Neural progenitor cell (in vitro differentiated cells): Measurements from ENCODE around the gene DNASE1L2. TPM values are rescaled to one million over a fixed set of nuclear protein-coding genes. Genes with fewer than 3 reads are reported as not detected.

Experiments
- DNase-seq: peaks from one replicate; pipeline ENCODE4 v3.0.0-alpha.2; 2016; ENCODE audit warnings: low spot score
- H2AFZ ChIP-seq: fragments of 200-600 bp; sonication (generic); replicated peaks from 2 replicates; pipeline ENCODE4 v1.6.1; 2016; ENCODE audit warnings: antibody characterized with exemption
- H3F3A ChIP-seq: fragments of 200-600 bp; sonication (generic); 2 replicates; pipeline ENCODE4 v1.6.1; 2016; ENCODE audit warnings: antibody characterized with exemption, low read depth
- H3K27ac ChIP-seq: fragments of 200-600 bp; sonication (generic); 2 replicates; pipeline ENCODE4 v1.5.1; 2016; ENCODE audit warnings: mild to moderate bottlenecking
- H3K27me3 ChIP-seq: fragments of 200-600 bp; sonication (generic); 2 replicates; pipeline ENCODE4 v1.6.1; 2016; ENCODE audit warnings: mild to moderate bottlenecking, moderate library complexity
- H3K36me3 ChIP-seq: fragments of 200-600 bp; sonication (generic); 2 replicates; pipeline ENCODE4 v1.5.1; 2016
- H3K4me1 ChIP-seq: fragments of 200-600 bp; sonication (generic); 2 replicates; pipeline ENCODE4 v1.6.1; 2016; ENCODE audit warnings: mixed run types
- H3K4me2 ChIP-seq: fragments of 200-600 bp; sonication (generic); 2 replicates; pipeline ENCODE4 v1.6.1; 2016
- H3K4me3 ChIP-seq: fragments of 200-600 bp; sonication (generic); 2 replicates; pipeline ENCODE4 v1.5.1; 2016
- H3K79me2 ChIP-seq: fragments of 200-600 bp; sonication (generic); 2 replicates; pipeline ENCODE4 v1.6.1; 2016; ENCODE audit warnings: low read depth
- H3K9ac ChIP-seq: fragments of 200-600 bp; sonication (generic); 2 replicates; pipeline ENCODE4 v1.6.1; 2016
- H3K9me3 ChIP-seq: fragments of 200-600 bp; sonication (generic); 2 replicates; pipeline ENCODE4 v1.5.1; 2016; ENCODE audit warnings: low read depth
- H4K20me1 ChIP-seq: fragments of 200-600 bp; sonication (generic); 2 replicates; pipeline ENCODE4 v1.6.1; 2016; ENCODE audit warnings: low read depth
- H3K27ac Mint-ChIP-seq: 3 replicates; pipeline ENCODE4 v1.8.0; 2021; ENCODE audit warnings: mixed read lengths
- H3K27me3 Mint-ChIP-seq: 2 replicates; pipeline ENCODE4 v1.8.0; 2022; ENCODE audit warnings: low read depth, mild to moderate bottlenecking, inconsistent platforms, moderate library complexity, mixed read lengths; ENCODE audit not compliant: insufficient read depth
- H3K36me3 Mint-ChIP-seq: 3 replicates; pipeline ENCODE4 v1.8.0; 2021; ENCODE audit warnings: mixed read lengths
- H3K4me1 Mint-ChIP-seq: 3 replicates; pipeline ENCODE4 v1.8.0; 2021; ENCODE audit warnings: mixed read lengths
- H3K4me3 Mint-ChIP-seq: 3 replicates; pipeline ENCODE4 v1.8.0; 2021; ENCODE audit warnings: mild to moderate bottlenecking, moderate library complexity, mixed read lengths
- H3K9me3 Mint-ChIP-seq: 3 replicates; pipeline ENCODE4 v1.8.0; 2020; ENCODE audit warnings: mixed read lengths
- CTCF ChIP-seq: fragments of 200-600 bp; sonication (generic); IDR thresholded peaks from 2 replicates; pipeline ENCODE4 v1.5.1; 2017; ENCODE audit warnings: antibody characterized with exemption, mild to moderate bottlenecking
- EZH2 ChIP-seq: fragments of 200-600 bp; sonication (generic); IDR thresholded peaks from 2 replicates; pipeline ENCODE4 v1.6.1; 2017; ENCODE audit warnings: antibody characterized with exemption, mild to moderate bottlenecking, moderate library complexity
- EZH2phosphoT487 ChIP-seq: fragments of 200-600 bp; sonication (generic); IDR thresholded peaks from 2 replicates; pipeline ENCODE4 v1.6.1; 2017; ENCODE audit warnings: antibody characterized with exemption
- total RNA-seq: library from RNA; depleted of rRNA; stranded (reverse); fragments of >200 nt; gene quantifications from 2 replicates; pipeline ENCODE4 v1.2.3, GENCODE V29; 2015; ENCODE audit warnings: low replicate concordance

The DNASE1L2 gene
- total RNA-seq, 1 donor from 2014 or later: 0.21 TPM

DNA sequence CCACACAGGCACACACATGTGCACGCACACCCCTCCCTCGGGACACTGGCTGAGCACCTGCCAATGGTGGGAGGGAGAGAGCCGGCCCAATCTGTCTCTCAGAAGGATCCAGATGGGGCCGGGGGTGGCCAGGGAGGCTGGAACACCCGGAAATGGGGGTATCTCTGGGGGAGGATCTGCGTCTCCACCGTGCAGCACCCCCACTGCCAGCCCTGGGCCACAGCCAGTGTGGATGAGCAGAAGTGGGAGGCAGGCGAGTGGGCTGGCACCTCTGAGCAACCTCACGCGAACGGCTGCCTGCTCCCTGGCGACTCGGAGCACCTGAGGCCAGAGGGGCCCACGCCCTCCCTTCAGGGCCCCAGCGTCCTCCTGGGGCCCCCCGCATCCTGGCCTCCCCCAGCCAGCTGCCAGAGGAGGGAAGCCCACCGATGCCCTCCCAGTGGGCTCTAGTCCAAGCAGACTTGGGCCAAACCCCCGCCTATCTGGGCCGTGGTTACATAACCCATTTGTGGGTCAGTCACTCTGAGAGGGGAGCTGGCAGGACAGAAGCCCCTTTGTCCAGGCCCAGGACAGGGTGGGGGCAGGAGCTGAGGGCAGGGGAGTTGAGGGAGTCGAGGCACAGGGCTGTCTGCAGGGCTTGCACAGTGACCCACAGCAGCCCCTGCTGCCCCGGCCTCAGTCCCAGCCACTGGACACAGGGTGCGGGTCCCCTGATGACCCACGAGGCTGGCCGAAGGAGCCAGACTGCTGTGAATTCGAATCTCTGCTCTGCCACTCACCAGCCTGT is 45.4 kb upstream of the DNASE1L2 start:
- H4K20me1 ChIP-seq: peaks cover 16% of the 10 kb centered on the region
- no peak overlapping the region for H3K4me3 Mint-ChIP-seq
- H3K27me3 ChIP-seq: peaks cover 15% of the 10 kb centered on the region
- no peak overlapping the region for H3K27ac Mint-ChIP-seq
- H3K9me3 ChIP-seq: no peaks in the 10 kb centered on the region
- H3K79me2 ChIP-seq: no peaks in the 10 kb centered on the region
- H3K9ac ChIP-seq: no peak overlapping the region
- no peak overlapping the region for H3K27ac ChIP-seq
- no peak overlapping the region for H2AFZ ChIP-seq
- peaks cover 3% of the 10 kb centered on the region for H3K27me3 Mint-ChIP-seq
- H3F3A ChIP-seq: peaks cover 3% of the 10 kb centered on the region
- H3K4me2 ChIP-seq: no peak overlapping the region
- H3K4me3 ChIP-seq: no peak overlapping the region
- no peak for DNase-seq
- no peaks in the 10 kb centered on the region for H3K36me3 Mint-ChIP-seq
- peaks cover 11% of the 10 kb centered on the region for H3K4me1 ChIP-seq
- TF ChIP-seq EZH2phosphoT487 (no peak), EZH2 (no peak), CTCF (no peak)
- peaks cover 8% of the 10 kb centered on the region for H3K4me1 Mint-ChIP-seq
- no peaks in the 10 kb centered on the region for H3K9me3 Mint-ChIP-seq
- H3K36me3 ChIP-seq: no peaks in the 10 kb centered on the region

GRCh38 chr16:2191446-2191706 is 44.9 kb upstream of the DNASE1L2 start:
- TF ChIP-seq EZH2phosphoT487 (no peak), CTCF (no peak), EZH2 (no peak)
- peaks cover 5% of the 10 kb centered on the region for H3F3A ChIP-seq
- Mint-ChIP-seq H3K27ac (no peak overlapping the region), H3K27me3 (peaks cover 3% of the 10 kb centered on the region), H3K36me3 (no peaks in the 10 kb centered on the region), H3K9me3 (no peaks in the 10 kb centered on the region), H3K4me1 (peaks cover 8% of the 10 kb centered on the region), H3K4me3 (no peak overlapping the region)
- H3K36me3 ChIP-seq: no peaks in the 10 kb centered on the region
- peaks cover 17% of the 10 kb centered on the region for H4K20me1 ChIP-seq
- peaks cover 11% of the 10 kb centered on the region for H3K4me1 ChIP-seq
- no peaks in the 10 kb centered on the region for H3K79me2 ChIP-seq
- H3K9me3 ChIP-seq: no peaks in the 10 kb centered on the region
- H3K4me2 ChIP-seq: no peak overlapping the region
- no peak overlapping the region for H2AFZ ChIP-seq
- DNase-seq: no peak
- no peak overlapping the region for H3K4me3 ChIP-seq
- peaks cover 18% of the 10 kb centered on the region for H3K27me3 ChIP-seq
- H3K27ac ChIP-seq: no peak overlapping the region
- H3K9ac ChIP-seq: no peak overlapping the region

DNA sequence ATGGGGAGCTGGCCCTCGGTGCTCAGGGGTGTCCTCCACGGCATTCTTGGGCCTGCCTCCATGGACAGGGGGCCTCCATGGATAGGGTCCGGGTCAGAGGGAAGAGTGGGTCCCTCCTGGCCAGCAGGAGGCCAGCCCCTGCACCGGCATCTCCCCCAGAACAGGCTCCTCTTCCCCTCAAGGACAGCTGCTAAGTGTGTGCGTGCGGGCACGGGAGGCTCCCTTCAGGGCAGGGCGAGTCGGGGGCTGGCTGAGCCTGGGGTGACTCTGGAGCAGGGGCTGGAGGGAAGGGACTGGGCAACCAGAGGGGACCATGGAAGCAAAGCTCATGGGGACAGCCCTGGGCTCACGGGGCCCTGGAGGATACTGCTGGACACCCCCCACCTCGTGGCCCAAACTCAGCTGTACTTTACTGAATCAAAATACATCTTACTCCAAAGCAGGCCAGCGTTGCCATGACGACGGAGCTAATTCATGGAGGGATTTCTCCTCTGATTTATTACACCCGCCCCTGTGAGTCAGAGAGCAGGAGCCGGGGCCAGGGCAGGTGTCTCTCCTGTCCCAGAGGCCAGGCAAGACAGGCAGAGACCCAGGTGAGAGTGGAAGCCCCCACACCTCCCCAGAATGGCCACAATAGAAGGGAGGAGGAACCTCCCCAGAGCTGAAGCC is 41.9 kb upstream of the DNASE1L2 start:
- Histone ChIP-seq H3K36me3 (no peaks in the 10 kb centered on the region), H3K4me1 (peaks cover 14% of the 10 kb centered on the region), H3K9me3 (no peaks in the 10 kb centered on the region), H3K4me3 (no peak overlapping the region), H4K20me1 (peaks cover 17% of the 10 kb centered on the region), H3K79me2 (no peaks in the 10 kb centered on the region), H3K27me3 (peaks cover 45% of the 10 kb centered on the region), H3K9ac (no peak overlapping the region), H2AFZ (no peak overlapping the region), H3K4me2 (no peak overlapping the region), H3K27ac (no peak overlapping the region), H3F3A (peaks cover 26% of the 10 kb centered on the region)
- DNase-seq: peak; percentile 51
- Mint-ChIP-seq H3K36me3 (no peaks in the 10 kb centered on the region), H3K9me3 (no peaks in the 10 kb centered on the region), H3K27ac (no peak overlapping the region), H3K4me1 (peaks cover 8% of the 10 kb centered on the region), H3K4me3 (peak overlapping the region; percentile 85), H3K27me3 (peaks cover 17% of the 10 kb centered on the region)
- TF ChIP-seq EZH2 (no peak), EZH2phosphoT487 (no peak), CTCF (no peak)
